ENCODE data around the gene NCSTN.

Gene NCSTN

DNA sequence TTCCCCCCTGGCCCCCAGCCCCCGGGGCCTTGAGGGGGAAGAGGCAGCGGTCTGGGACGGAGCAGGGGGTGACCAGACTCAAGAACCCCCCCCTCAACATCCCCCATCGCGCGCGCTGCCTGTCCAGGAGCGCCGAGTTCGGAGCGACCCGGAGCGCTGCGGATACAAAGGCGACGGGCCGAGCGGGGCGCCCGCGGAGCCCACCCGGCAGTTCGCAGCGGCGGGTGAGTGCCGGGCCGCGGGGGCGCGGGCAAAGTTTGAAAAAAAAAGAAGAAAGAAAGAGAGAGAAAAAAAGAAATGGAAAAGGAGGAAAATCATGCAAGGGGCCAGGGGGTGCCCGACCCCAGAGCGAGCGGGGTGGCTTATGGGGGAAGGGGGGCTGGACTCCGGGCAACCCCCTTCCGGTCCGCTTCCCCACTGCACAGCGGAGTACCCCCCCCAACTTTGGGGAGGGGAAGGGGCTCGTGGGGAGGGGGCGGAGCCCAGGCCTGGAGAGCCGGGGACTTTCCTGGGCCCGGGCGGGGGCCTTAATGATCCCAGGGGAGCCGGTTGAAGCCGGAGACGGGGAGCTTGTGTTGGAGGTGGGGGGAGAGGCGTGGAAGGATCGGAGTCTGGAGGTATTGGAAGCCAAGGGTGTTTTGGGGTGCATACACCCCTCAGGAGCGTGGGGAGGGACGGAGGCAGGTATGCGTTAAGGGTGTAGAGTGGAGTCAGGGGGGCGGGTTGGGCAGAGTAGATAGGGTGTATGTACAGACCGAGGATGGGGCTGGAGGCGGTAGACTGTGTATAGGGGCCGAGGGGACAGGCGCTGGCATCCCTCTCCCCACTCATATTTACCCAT is 57.7 kb downstream of the NCSTN start:
- TF ChIP-seq POLR2A (IDR thresholded peaks at IDR 0.05; ENCODE audit: low read length), result no peak
- no peak for TF ChIP-seq GATA1 (IDR thresholded peaks at IDR 0.05; ENCODE audit: low read depth, low read length)
- no peak for DNase-seq

DNA sequence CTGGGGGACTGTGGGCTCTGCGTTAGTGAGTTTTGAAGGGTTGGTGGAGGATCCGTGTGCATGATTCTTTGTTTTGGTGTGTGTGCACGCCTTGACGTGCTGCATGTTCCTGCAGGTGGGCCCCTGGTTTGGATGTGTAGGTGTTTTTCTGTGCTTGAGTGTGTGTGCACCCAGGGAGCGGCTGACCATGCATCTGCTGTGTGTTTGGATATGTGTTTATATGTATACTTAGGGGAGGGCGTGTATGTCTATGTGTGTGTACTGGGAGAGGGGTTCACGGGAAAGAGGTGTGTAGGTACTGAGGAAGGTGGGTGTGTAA is 58.3 kb downstream of the NCSTN start:
- no peak for TF ChIP-seq POLR2A (IDR thresholded peaks at IDR 0.05; ENCODE audit: low read length)
- no peak for TF ChIP-seq GATA1 (IDR thresholded peaks at IDR 0.05; ENCODE audit: low read depth, low read length)
- no peak for DNase-seq

DNA sequence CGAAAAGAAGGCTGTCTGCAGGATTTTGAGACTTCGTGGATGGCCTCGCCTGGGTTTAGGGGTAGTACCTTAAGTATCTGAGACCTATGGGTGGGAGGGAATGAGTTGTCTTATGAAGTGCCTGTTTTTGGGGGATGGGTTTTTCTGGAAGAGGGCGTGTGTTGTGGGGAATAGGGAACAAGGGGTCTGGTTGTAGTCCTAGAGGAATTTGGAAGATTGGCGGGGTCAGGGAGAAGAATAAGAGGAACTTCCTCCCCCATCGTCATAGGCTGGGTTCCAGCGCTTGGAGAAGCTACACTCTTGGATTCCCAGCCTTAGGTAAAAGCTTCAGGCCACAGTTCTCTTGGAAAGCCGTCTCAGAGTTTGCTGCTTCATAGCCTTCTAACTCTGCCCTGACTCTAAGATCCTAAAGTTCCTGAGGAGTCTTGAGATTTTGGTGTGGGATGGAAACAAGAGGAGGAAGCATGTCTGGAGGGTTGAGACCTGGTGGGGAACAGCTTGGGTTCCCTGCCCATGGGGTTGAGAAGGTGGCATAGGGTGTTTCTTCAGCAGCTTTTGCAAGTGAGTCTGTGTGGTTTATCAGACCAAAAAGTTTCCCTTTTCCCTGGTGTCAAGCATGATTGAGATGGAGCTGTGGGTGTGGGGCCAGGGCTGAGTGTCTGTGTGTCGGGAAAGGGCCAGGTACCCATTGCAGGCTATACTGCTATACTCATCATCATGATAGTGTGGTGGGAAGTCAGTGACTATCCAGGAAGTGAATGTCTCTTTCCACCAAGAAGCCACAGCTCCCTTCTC is 59.0 kb downstream of the NCSTN start:
- no peak for TF ChIP-seq GATA1 (IDR thresholded peaks at IDR 0.05; ENCODE audit: low read depth, low read length)
- no peak for TF ChIP-seq POLR2A (IDR thresholded peaks at IDR 0.05; ENCODE audit: low read length)
- no peak for DNase-seq

DNA sequence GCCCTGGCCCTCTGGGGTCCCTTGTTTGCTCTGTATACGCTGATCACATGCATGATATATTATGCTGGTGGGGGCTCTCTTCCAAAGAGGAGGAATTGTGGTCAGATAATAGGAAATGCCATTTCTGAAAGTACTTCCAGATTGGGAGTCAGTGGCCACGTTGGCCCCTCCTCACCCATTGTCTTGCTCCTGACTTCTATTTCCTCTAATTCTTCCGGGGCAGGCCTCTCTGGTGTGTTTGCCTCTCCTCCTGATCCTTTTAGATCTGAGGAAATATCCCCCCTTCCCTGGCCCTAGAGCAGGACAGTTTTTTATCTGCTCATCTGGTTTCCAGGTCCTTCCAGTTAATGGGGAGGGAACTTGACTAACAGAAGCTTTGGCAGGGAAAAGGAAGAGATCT is 60.1 kb downstream of the NCSTN start:
- DNase-seq, result no peak

DNA sequence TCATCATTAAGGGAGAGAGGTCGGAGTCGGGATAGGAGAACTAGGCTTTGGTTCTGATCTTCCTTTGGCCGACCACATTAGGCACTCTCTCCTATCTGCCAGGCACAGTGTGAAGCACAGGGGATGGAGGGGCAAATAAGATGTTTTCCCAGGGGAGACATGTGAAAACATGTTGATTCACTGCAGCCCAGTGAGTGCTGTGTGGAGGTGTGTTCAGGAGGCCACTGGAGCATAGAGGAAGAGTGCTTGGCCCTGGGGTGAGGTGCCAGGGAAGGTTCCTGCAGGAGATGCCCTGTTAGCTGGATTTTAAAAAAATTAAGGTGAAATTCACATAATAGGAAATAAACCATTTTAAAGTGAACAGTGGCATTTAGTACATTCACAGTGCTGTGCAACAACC is 60.9 kb downstream of the NCSTN start:
- TF ChIP-seq GATA1 (IDR thresholded peaks at IDR 0.05; ENCODE audit: low read depth, low read length) (no peak), POLR2A (IDR thresholded peaks at IDR 0.05; ENCODE audit: low read length) (no peak)
- no peak for DNase-seq

More for the DNA sequence above, 60.1 kb downstream of the NCSTN start:
- TF ChIP-seq GATA1 (IDR thresholded peaks at IDR 0.05; ENCODE audit: low read depth, low read length) (no peak), POLR2A (IDR thresholded peaks at IDR 0.05; ENCODE audit: low read length) (no peak)

DNA sequence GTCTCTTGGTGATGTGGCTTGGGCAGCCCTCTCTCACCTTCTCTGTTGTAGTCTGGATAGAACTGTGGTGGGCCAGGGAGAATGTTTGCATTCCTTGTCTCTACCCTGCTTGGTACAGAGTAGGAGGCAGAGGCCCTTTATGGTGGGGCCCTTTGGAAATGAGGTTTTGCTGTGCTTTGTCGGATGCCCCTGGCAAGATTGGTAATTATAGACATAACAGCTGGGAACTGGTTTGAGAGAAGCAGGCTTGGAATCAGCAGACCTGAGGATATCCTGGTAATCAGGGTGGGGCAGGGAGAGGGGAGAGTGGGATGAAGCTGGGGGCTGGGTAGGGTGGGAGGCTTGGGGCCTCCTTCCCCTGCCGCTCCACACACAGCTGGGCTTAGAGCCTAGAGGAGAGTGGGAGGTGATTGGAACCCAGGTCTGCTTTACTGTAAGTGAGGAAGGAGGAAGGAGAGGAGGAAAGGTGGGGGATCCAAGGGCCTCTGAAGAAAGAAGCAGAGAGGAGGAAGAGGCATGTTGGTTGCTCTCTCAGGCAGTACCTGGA is 62.2 kb downstream of the NCSTN start:
- no peak for DNase-seq
- TF ChIP-seq GATA1 (IDR thresholded peaks at IDR 0.05; ENCODE audit: low read depth, low read length) (no peak), POLR2A (IDR thresholded peaks at IDR 0.05; ENCODE audit: low read length) (no peak)

DNA sequence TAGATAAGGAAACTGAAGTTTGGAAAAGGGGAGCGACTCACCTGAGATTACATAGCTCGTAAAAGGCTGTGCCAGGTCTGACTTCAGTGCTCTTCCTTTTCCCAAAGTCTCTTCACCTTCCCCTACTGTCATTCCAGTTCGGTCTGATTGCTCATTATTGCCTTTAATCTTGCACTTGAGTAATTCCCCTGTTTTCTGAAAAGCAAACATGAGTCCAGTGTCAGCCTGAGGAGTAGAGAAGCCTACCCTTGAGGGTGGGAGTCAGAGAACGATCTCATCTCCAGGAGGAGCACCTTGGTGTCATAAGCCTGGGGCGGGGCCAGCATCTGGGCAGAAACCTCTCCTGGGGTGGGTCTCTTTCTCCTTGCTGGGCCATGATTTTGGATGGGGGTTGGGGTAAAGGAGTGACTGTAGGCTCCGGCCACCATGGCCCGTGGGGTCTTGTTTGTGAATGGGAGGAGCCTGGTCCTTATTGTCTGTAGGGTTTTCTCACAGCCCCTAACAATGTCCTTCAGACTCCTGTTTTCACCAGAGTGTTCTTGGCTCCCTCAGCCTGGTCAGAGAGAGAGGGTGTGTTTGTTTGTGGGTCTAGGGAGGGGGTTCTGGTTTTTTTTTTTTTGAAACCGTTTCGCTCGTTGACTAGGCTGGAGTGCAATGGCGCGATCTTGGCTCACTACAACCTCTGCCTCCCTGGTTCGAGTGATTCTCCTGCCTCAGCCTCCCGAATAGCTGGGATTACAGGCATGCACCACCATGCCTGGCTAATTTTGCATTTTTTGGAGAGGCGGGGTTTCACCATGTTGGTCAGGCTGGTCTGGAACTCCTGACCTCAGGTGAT is 63.2 kb downstream of the NCSTN start:
- TF ChIP-seq GATA1 (IDR thresholded peaks at IDR 0.05; ENCODE audit: low read depth, low read length) (no peak), POLR2A (IDR thresholded peaks at IDR 0.05; ENCODE audit: low read length) (no peak)
- DNase-seq, result no peak

DNA sequence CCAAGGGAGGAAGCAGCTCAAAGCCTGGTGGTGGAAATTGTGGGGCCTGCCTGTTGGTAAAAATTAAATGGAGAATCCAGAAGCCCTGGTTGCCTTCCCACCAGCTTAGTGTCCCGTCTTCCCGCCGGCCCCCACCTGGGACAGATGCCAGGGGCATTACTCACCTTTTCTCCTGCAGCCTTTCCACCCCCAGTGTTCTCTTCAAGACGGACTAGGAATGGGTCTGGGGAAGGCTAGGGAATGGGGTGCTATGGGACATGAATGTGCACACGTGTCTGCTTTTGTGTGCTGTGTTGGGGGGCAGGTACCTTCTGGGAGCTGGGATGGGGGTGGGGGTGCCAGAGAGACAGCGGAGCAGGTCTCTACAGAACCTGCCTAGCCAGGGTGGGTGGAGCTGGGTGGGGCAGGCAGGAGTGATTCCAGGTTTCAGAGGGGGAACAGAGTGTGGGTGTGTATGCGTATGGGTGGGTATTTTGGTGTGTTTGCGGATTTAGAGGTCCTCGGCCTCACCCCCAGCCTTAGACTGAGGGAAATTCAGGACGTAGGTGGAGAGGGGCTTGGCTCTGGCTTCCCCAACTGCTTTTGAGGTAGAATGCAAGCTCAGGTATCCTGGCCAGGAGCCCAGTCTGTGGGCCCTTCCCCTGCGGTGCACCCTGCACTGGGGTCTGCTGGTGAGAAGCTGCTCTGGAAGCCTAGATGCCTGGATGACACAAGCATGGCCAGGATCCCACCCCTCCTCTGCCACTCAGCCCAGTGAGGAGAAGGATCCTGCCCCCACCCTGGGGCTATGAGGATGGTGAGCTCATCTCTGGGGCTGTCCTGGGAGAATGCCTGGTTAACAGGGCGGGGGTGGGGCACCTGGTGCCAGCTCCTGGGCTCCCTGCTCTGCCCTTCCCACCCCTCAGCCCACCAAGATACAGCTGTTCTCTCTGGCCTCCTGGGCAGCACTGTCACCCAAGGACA is 64.9 kb downstream of the NCSTN start:
- DNase-seq, result no peak
- TF ChIP-seq POLR2A (IDR thresholded peaks at IDR 0.05; ENCODE audit: low read length) (no peak), GATA1 (IDR thresholded peaks at IDR 0.05; ENCODE audit: low read depth, low read length) (no peak)
